EH (cell line): ENCODE data around the gene ADGRG3.

ENCODE experiments used
- DNase-seq: peaks from one replicate; pipeline ENCODE4 v3.0.0-alpha.2; 2015; ENCODE audit warnings: low read depth

The ADGRG3 gene

GRCh38 chr16:57646388-57647039, 21.6 kb upstream of the ADGRG3 start:
- no peak for DNase-seq

GRCh38 chr16:57647136-57647875, 20.8 kb upstream of the ADGRG3 start:
- DNase-seq = peak; percentile 14

- DNase-seq = no peak
Measured at GRCh38 chr16:57648125-57648524, 20.0 kb upstream of the ADGRG3 start.

GRCh38 chr16:57648581-57649442, 19.3 kb upstream of the ADGRG3 start:
- peak; percentile 78 for DNase-seq

GRCh38 chr16:57649443-57649751, 18.7 kb upstream of the ADGRG3 start:
- no peak for DNase-seq

GRCh38 chr16:57649846-57650245, 18.3 kb upstream of the ADGRG3 start:
- DNase-seq = no peak

- DNase-seq = no peak
Measured at GRCh38 chr16:57651344-57652333, 16.5 kb upstream of the ADGRG3 start.

- DNase-seq = no peak
Measured at GRCh38 chr16:57652695-57653471, 15.2 kb upstream of the ADGRG3 start.

GRCh38 chr16:57653936-57654335, 14.2 kb upstream of the ADGRG3 start:
- no peak for DNase-seq

GRCh38 chr16:57656342-57656955, 11.7 kb upstream of the ADGRG3 start:
- no peak for DNase-seq

- DNase-seq = no peak
Measured at GRCh38 chr16:57657228-57657627, 10.9 kb upstream of the ADGRG3 start.

- no peak for DNase-seq
Measured at GRCh38 chr16:57658130-57658877, 9.8 kb upstream of the ADGRG3 start.

GRCh38 chr16:57658878-57659674, 9.0 kb upstream of the ADGRG3 start:
- DNase-seq = no peak

- DNase-seq = no peak
Measured at GRCh38 chr16:57660715-57661463, 7.2 kb upstream of the ADGRG3 start.

- DNase-seq = no peak
Measured at GRCh38 chr16:57661510-57661909, 6.6 kb upstream of the ADGRG3 start.

GRCh38 chr16:57661936-57662906, 5.9 kb upstream of the ADGRG3 start:
- DNase-seq = no peak

- DNase-seq = no peak
Measured at GRCh38 chr16:57663436-57663835, 4.7 kb upstream of the ADGRG3 start.
